Vagina (tissue), 2 donors: ENCODE measurements around the gene CENPN. TPM values are rescaled to one million over a fixed set of nuclear protein-coding genes. Genes with fewer than 3 reads are reported as not detected.

ENCODE experiments used
- DNase-seq, 2 donors: peaks; one replicate each; pipeline ENCODE4 v3.0.0-alpha.2; 2017; ENCODE audit errors: extremely low spot score in 2 of 2
- H3K27ac ChIP-seq: fragments of 200-600 bp; sonication (generic); one replicate; pipeline ENCODE4 v1.5.1; 2019
- H3K27me3 ChIP-seq: fragments of 200-600 bp; sonication (generic); one replicate; pipeline ENCODE4 v1.5.1; 2019
- H3K36me3 ChIP-seq, 2 donors: fragments of 200-600 bp; sonication (generic); one replicate each; pipeline ENCODE4 v1.5.1; 2017 to 2019
- H3K4me1 ChIP-seq: fragments of 200-600 bp; sonication (generic); one replicate; pipeline ENCODE4 v1.5.1; 2019
- H3K4me3 ChIP-seq, 2 donors: fragments of 200-600 bp; sonication (generic); 1 replicate in 1 of 2; 2 replicates in 1 of 2; pipeline ENCODE4 v1.5.1; 2016 to 2019
- H3K9me3 ChIP-seq: fragments of 200-600 bp; sonication (generic); one replicate; pipeline ENCODE4 v1.5.1; 2019
- POLR2A ChIP-seq, 2 donors: fragments of 450-650 bp; IDR thresholded peaks; one replicate each; pipeline ENCODE4 v1.6.1; 2017; ENCODE audit warnings: antibody characterized with exemption in 2 of 2, mild to moderate bottlenecking in 2 of 2, moderate library complexity in 2 of 2
- POLR2AphosphoS5 ChIP-seq, 2 donors: sonication (generic); formaldehyde crosslinking; IDR thresholded peaks; one replicate each; pipeline ENCODE4 v1.9.0; 2017; ENCODE audit warnings: antibody characterized with exemption in 2 of 2, mild to moderate bottlenecking in 2 of 2, low read depth in 1 of 2; ENCODE audit not compliant: insufficient read depth in 1 of 2
- intact Hi-C: fragments of 100-400 bp; cut with DNase I; formaldehyde crosslinking; loops from one replicate; pipeline ENCODE4 v1.15.1; 2023
- total RNA-seq: library from RNA; depleted of rRNA; stranded (reverse); fragments of >200 nt; gene quantifications from one replicate; pipeline ENCODE4 v1.2.3, GENCODE V29; 2016
- TF ChIP-seq, protein P1 (sequence below), 3 experiments: fragments of 450-650 bp in 2 of 3; fragments of 200-600 bp in 1 of 3; sonication (generic) in 1 of 3; IDR thresholded peaks; one replicate each; pipeline ENCODE4 v1.5.1; 2017 to 2019; ENCODE audit warnings: antibody characterized with exemption in 3 of 3, mild to moderate bottlenecking in 2 of 3, moderate library complexity in 2 of 3

CENPN gene
- total RNA-seq, 1 donor from 2014 or later: 8.3 TPM

DNA sequence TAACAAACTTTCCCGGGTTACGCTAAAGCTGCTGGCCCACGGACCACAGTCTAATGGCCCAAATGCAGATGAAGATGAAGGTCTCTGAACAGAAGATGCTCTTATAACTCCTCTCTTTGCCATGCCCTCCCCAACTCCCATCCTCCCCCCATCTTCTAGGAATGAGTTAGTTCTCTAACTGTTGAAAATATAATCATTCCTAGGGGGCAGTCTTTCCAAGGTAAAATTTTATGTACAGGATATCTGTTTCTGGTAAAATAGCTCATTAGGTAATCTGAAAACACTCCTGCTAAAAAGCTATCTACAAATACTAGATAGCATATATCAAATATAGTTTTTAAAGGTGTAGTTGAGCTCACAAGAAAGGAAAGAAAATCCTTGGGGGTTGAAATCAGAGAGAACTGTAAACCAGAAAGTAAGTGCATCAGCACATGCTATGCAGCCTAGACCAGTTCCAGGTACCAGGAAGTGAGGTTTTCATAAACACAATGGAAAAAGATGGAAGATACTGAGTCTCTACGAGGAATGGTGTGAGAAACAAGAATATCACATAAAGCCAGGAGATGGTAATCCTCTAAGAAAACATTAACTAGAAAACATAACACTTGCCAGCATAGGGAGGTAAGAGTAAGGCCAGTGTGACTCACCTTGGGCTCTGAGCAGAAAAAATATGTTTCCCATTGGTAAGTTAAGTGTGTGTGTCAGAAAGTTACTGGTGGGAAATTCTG is 38.5 kb upstream of the CENPN start:
- TF ChIP-seq POLR2AphosphoS5 (IDR thresholded peaks at IDR 0.05; ENCODE audit: insufficient read depth in 1 of 2, low read depth in 1 of 2) (no peak), POLR2A (IDR thresholded peaks at IDR 0.05) (no peak)
- TF ChIP-seq, protein P1, sequence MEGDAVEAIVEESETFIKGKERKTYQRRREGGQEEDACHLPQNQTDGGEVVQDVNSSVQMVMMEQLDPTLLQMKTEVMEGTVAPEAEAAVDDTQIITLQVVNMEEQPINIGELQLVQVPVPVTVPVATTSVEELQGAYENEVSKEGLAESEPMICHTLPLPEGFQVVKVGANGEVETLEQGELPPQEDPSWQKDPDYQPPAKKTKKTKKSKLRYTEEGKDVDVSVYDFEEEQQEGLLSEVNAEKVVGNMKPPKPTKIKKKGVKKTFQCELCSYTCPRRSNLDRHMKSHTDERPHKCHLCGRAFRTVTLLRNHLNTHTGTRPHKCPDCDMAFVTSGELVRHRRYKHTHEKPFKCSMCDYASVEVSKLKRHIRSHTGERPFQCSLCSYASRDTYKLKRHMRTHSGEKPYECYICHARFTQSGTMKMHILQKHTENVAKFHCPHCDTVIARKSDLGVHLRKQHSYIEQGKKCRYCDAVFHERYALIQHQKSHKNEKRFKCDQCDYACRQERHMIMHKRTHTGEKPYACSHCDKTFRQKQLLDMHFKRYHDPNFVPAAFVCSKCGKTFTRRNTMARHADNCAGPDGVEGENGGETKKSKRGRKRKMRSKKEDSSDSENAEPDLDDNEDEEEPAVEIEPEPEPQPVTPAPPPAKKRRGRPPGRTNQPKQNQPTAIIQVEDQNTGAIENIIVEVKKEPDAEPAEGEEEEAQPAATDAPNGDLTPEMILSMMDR (IDR thresholded peaks at IDR 0.05): no peak
- Histone ChIP-seq H3K36me3 (peaks cover 0 to 5% of the 10 kb centered on the region in 2 donors), H3K27me3 (no peaks in the 10 kb centered on the region), H3K4me1 (no peaks in the 10 kb centered on the region), H3K27ac (no peak overlapping the region), H3K4me3 (no peak overlapping the region), H3K9me3 (no peaks in the 10 kb centered on the region)
- no peak for DNase-seq
- intact Hi-C loops: no loop called here

DNA sequence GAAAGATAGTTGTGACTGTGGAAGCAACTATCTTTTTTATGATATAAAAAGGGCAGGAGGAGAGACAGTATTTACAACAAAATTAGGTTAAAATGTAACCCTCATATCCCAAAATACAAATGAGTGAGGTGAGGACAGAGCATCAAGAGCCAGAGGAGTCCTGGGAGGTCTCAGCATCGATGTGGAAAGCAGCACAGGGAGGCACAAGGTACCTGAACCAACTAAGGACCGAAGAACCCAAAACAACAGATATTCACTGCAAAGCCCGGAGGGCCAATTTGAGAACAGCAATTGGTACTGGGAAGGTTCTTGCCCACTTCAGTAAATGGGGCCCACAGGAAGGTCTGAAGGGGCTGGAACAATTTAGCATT is 37.9 kb upstream of the CENPN start:
- Histone ChIP-seq H3K4me3 (no peak overlapping the region), H3K4me1 (no peaks in the 10 kb centered on the region), H3K9me3 (no peaks in the 10 kb centered on the region), H3K36me3 (peaks cover 0 to 5% of the 10 kb centered on the region in 2 donors), H3K27ac (no peak overlapping the region), H3K27me3 (no peaks in the 10 kb centered on the region)
- intact Hi-C loops: no loop called here
- TF ChIP-seq, protein P1 (IDR thresholded peaks at IDR 0.05): no peak
- TF ChIP-seq POLR2A (IDR thresholded peaks at IDR 0.05): no peak
- no peak for TF ChIP-seq POLR2AphosphoS5 (IDR thresholded peaks at IDR 0.05; ENCODE audit: insufficient read depth in 1 of 2, low read depth in 1 of 2)
- no peak for DNase-seq

DNA sequence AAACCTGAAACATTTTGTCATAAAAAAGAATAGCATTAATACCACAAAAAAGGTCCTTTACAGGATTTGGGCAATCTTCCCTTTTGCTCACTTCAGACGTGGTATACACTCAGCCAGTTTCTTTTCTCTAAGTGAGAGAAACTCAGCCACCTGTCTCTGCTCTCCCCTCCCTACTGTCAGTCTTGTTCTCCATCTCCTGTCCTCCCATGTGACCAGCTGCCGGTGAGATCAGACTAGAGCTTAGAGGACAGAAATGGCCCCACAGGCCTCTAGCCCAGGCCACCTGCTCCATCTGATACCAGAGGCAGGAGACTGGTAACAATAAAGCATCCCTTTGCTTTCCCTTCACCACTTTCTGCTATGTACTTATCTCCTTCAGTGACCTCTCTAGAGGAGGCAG is 35.2 kb upstream of the CENPN start:
- no peaks in the 10 kb centered on the region for H3K4me1 ChIP-seq
- no peak overlapping the region for H3K4me3 ChIP-seq
- intact Hi-C loops: no loop called here
- DNase-seq: no peak
- H3K27ac ChIP-seq: no peak overlapping the region
- H3K9me3 ChIP-seq: no peaks in the 10 kb centered on the region
- H3K36me3 ChIP-seq: peaks cover 0 to 5% of the 10 kb centered on the region in 2 donors
- no peak for TF ChIP-seq POLR2A (IDR thresholded peaks at IDR 0.05)
- TF ChIP-seq, protein P1 (IDR thresholded peaks at IDR 0.05): no peak
- TF ChIP-seq POLR2AphosphoS5 (IDR thresholded peaks at IDR 0.05; ENCODE audit: insufficient read depth in 1 of 2, low read depth in 1 of 2): no peak
- no peaks in the 10 kb centered on the region for H3K27me3 ChIP-seq

DNA sequence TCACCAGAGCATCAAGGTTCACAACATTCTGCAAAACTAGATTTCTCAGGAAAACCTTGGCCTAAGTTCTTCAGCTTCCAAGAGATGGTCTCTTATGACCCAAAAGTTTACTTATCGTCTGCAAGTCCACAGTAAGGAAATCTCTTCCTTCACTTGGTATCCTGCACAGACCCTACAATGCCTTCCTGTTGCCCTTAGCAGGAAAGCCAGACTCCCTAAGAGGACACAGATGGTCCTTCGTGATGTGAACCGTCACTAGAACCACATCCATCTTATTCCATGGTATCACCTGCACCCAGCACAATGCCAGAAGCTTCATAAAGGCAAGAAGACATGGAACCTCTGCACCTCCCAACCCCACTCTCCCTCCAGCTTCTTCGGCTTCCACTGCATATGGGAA is 34.4 kb upstream of the CENPN start:
- Histone ChIP-seq H3K27me3 (no peaks in the 10 kb centered on the region), H3K36me3 (peaks cover 0 to 9% of the 10 kb centered on the region in 2 donors), H3K4me3 (no peak overlapping the region), H3K4me1 (no peaks in the 10 kb centered on the region), H3K9me3 (no peaks in the 10 kb centered on the region), H3K27ac (no peak overlapping the region)
- TF ChIP-seq POLR2A (IDR thresholded peaks at IDR 0.05) (no peak), POLR2AphosphoS5 (IDR thresholded peaks at IDR 0.05; ENCODE audit: insufficient read depth in 1 of 2, low read depth in 1 of 2) (no peak)
- TF ChIP-seq, protein P1 (IDR thresholded peaks at IDR 0.05): no peak
- intact Hi-C loops: no loop called here
- DNase-seq: no peak

DNA sequence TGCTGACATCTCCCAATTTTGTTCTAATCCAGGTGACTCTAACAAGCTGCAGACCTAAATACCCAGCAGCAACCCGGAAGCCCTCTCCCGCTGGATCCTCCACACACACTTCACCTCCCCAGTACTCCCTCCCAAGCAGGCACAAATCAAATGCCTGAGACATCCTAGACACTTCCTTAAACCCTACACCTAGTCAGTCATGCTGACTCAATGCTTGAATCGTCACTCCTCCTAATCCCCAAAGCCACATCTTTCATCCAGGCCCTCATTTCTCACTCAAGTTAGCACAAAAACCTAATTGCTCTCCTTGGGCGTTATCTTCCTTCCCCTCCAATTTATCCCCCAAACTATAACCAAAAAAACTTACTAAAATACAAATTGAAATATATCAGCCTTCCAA is 33.0 kb upstream of the CENPN start:
- H3K27ac ChIP-seq: no peak overlapping the region
- no peaks in the 10 kb centered on the region for H3K27me3 ChIP-seq
- no peak for DNase-seq
- TF ChIP-seq, protein P1 (IDR thresholded peaks at IDR 0.05): no peak
- TF ChIP-seq POLR2A (IDR thresholded peaks at IDR 0.05) (no peak), POLR2AphosphoS5 (IDR thresholded peaks at IDR 0.05; ENCODE audit: insufficient read depth in 1 of 2, low read depth in 1 of 2) (no peak)
- H3K9me3 ChIP-seq: no peaks in the 10 kb centered on the region
- H3K36me3 ChIP-seq: peaks cover 0 to 11% of the 10 kb centered on the region in 2 donors
- no peaks in the 10 kb centered on the region for H3K4me1 ChIP-seq
- intact Hi-C loops: no loop called here
- H3K4me3 ChIP-seq: no peak overlapping the region
